Keratinocyte (primary cell): ENCODE results near the gene MYO7B.

Source experiments
- EZH2 ChIP-seq: IDR thresholded peaks from one replicate; pipeline ENCODE4 v1.6.1; 2012; ENCODE audit warnings: inconsistent platforms, mild to moderate bottlenecking, low read length, moderate library complexity
- TF ChIP-seq, protein P1 (sequence below), 3 experiments: IDR thresholded peaks in 1 of 3; conservative IDR thresholded peaks in 1 of 3; optimal IDR thresholded peaks in 1 of 3; 2 replicates in 2 of 3; 3 replicates in 1 of 3; pipeline versions ENCODE3 to v1.5.1; 2011; ENCODE audit warnings: low read length in 3 of 3, mild to moderate bottlenecking in 3 of 3, moderate library complexity in 2 of 3, control low read depth in 1 of 3, inconsistent platforms in 1 of 3; ENCODE audit not compliant: insufficient read depth in 2 of 3; ENCODE audit errors: extremely low read depth in 1 of 3

DNA sequence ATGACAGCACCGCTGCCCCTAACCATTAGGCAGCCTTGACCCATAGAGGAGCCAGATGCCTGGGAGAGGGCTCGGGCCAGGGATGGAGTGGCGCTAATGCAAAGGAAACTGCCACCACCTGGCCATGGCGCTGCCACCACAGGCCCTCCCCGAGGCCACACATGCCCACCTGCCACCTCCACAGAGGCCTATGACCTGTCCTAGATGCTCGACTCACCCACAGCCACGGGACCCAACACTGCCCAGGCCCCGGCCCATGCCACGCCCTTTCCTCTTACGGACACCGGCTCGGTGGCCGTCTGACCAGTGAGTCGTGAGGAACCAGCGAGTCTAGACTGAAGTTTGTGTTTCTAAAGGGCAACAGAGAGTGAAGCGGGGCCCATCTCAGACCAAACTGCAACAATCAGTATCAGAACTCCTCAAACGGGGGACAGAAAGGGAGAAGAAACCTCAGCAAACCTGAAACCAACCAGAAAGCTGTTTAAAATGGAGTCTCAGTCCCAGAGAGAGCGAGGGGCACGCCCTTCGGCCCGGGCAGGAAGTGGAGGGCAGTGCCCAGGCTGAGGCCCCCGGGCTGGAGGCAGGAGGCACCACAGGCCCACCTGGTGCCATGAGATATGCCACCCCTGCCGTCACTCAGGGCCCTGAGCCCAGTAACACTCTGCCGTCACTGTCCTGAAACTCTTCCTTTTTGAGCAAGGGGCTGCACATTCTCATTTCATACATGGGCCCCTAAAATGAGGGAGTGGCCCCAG is 111.2 kb downstream of the MYO7B start:
- TF ChIP-seq, protein P1, sequence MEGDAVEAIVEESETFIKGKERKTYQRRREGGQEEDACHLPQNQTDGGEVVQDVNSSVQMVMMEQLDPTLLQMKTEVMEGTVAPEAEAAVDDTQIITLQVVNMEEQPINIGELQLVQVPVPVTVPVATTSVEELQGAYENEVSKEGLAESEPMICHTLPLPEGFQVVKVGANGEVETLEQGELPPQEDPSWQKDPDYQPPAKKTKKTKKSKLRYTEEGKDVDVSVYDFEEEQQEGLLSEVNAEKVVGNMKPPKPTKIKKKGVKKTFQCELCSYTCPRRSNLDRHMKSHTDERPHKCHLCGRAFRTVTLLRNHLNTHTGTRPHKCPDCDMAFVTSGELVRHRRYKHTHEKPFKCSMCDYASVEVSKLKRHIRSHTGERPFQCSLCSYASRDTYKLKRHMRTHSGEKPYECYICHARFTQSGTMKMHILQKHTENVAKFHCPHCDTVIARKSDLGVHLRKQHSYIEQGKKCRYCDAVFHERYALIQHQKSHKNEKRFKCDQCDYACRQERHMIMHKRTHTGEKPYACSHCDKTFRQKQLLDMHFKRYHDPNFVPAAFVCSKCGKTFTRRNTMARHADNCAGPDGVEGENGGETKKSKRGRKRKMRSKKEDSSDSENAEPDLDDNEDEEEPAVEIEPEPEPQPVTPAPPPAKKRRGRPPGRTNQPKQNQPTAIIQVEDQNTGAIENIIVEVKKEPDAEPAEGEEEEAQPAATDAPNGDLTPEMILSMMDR (optimal IDR thresholded peaks at IDR 0.05 in 1 of 3, IDR thresholded peaks at IDR 0.05 in 1 of 3, conservative IDR thresholded peaks at IDR 0.05 in 1 of 3; ENCODE audit: extremely low read depth in 1 of 3, insufficient read depth in 2 of 3, low read length in 3 of 3) = no peak
- TF ChIP-seq EZH2 = no peak
